ENCODE data around the gene PLXNC1. TPM values are rescaled to one million over a fixed set of nuclear protein-coding genes. Genes with fewer than 3 reads are reported as not detected.

The PLXNC1 gene
- total and polyA plus RNA-seq, 8 donors, result 7.3 to 55.9 (median 11.1) TPM

GRCh38 chr12:94327809-94328208 lies 179.4 kb downstream of the PLXNC1 start:
- Histone ChIP-seq H3K4me3 (no peak overlapping the region), H3K36me3 (peaks cover 0 to 38% of the 10 kb centered on the region in 2 donors), H3K27me3 (no peaks in the 10 kb centered on the region), H3K9me3 (no peaks in the 10 kb centered on the region), H3K4me1 (no peaks in the 10 kb centered on the region), H3K27ac (no peak overlapping the region)
- no peak for ATAC-seq
- intact Hi-C loops (cut with DNase I), result no loop called here
- no peak for TF ChIP-seq CTCF (IDR thresholded peaks at IDR 0.05)
- no peak for DNase-seq

- no peak for TF ChIP-seq CTCF (IDR thresholded peaks at IDR 0.05)
- Histone ChIP-seq H3K27me3 (no peaks in the 10 kb centered on the region), H3K4me3 (no peak overlapping the region), H3K36me3 (peaks cover 0 to 28% of the 10 kb centered on the region in 2 donors), H3K27ac (no peak overlapping the region), H3K4me1 (no peaks in the 10 kb centered on the region), H3K9me3 (no peaks in the 10 kb centered on the region)
- no peak for DNase-seq
- ATAC-seq, result no peak
- intact Hi-C loops (cut with DNase I), result no loop called here
Measured at GRCh38 chr12:94329366-94329765, 181.0 kb downstream of the PLXNC1 start.

DNA sequence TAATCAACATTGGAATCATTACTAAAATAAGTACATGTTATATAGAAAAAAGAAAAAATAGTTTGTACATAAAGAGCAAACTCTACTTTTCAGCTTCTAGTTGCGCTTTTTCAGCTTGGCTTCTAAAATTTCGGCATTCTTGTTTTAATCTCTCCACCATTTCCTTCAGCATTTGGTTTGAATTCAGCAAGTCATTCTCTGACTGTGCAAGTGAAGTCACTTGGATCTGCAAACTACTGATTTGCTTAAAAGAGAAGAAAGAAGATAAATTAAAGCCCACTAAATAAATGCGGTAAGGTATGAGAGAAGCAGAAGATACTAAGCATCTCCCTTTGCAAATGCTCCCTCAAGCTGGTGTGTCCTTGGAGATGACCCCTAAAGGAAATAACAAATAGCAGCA lies 185.0 kb downstream of the PLXNC1 start:
- no peaks in the 10 kb centered on the region for H3K27me3 ChIP-seq
- no peak for ATAC-seq
- peaks cover 0 to 14% of the 10 kb centered on the region in 2 donors for H3K36me3 ChIP-seq
- intact Hi-C loops (cut with DNase I), result no loop called here
- no peak overlapping the region for H3K27ac ChIP-seq
- no peak overlapping the region for H3K4me3 ChIP-seq
- no peak for TF ChIP-seq CTCF (IDR thresholded peaks at IDR 0.05)
- H3K4me1 ChIP-seq, result peaks cover 0 to 4% of the 10 kb centered on the region in 2 donors
- no peaks in the 10 kb centered on the region for H3K9me3 ChIP-seq
- DNase-seq, result no peak

GRCh38 chr12:94336211-94336925 lies 188.0 kb downstream of the PLXNC1 start:
- H3K36me3 ChIP-seq, result peaks cover 0 to 4% of the 10 kb centered on the region in 2 donors
- no peak for TF ChIP-seq CTCF (IDR thresholded peaks at IDR 0.05)
- H3K27me3 ChIP-seq, result no peaks in the 10 kb centered on the region
- peaks cover 0 to 4% of the 10 kb centered on the region in 2 donors for H3K4me1 ChIP-seq
- DNase-seq (peak in 2 of 4 donors; percentile 9 to 21), ATAC-seq (peak; percentile 35)
- intact Hi-C loops (cut with DNase I), result no loop called here
- H3K4me3 ChIP-seq, result no peak overlapping the region
- H3K9me3 ChIP-seq, result no peaks in the 10 kb centered on the region
- H3K27ac ChIP-seq, result no peak overlapping the region

DNA sequence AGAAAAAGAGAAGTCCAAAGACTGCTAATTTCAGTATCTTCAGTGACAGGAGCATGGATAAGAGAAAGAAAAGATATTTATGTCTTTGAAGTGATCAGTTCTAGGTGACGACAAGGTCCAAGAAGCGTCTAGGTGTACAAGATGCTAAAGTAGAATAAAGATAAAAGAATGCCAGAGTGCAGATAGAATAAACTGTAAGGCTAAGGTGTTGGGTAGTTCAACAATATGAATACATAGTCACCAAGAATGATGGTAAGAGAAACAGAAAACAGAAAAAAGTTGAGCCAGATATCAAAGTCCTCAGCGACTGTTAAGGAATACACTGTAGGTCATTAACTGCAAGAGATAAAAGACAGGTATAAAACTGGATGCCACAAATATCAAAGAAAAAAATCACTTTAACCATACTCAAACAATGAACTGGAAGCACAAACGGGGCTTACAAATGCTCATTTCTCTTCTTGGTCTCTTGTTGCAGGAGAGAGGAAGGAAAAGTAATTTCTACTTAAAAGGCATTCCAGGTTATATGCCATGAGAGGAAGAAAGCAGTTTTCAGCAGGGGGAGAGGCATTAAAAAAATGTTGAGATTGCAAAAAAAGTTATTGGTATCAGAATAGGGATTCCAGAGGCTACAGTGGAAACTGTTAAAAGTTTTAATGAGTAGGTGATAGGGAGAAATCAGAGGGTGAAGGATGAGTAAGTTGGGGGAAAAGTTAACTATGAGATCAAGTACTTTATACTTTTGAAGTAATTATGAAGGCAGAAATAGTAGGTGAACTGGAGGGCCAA lies 189.8 kb downstream of the PLXNC1 start:
- Histone ChIP-seq H3K36me3 (no peaks in the 10 kb centered on the region), H3K27me3 (no peaks in the 10 kb centered on the region), H3K4me1 (peaks cover 0 to 4% of the 10 kb centered on the region in 2 donors), H3K27ac (no peak overlapping the region), H3K9me3 (no peaks in the 10 kb centered on the region), H3K4me3 (no peak overlapping the region)
- no peak for ATAC-seq
- DNase-seq, result no peak
- intact Hi-C loops (cut with DNase I), result no loop called here
- TF ChIP-seq CTCF (IDR thresholded peaks at IDR 0.05), result no peak
